ENCODE results near the gene CHIC2.
A peak's percentile ranks its signal among the peaks of the same experiment; 100 is the strongest.

Gene CHIC2

DNA sequence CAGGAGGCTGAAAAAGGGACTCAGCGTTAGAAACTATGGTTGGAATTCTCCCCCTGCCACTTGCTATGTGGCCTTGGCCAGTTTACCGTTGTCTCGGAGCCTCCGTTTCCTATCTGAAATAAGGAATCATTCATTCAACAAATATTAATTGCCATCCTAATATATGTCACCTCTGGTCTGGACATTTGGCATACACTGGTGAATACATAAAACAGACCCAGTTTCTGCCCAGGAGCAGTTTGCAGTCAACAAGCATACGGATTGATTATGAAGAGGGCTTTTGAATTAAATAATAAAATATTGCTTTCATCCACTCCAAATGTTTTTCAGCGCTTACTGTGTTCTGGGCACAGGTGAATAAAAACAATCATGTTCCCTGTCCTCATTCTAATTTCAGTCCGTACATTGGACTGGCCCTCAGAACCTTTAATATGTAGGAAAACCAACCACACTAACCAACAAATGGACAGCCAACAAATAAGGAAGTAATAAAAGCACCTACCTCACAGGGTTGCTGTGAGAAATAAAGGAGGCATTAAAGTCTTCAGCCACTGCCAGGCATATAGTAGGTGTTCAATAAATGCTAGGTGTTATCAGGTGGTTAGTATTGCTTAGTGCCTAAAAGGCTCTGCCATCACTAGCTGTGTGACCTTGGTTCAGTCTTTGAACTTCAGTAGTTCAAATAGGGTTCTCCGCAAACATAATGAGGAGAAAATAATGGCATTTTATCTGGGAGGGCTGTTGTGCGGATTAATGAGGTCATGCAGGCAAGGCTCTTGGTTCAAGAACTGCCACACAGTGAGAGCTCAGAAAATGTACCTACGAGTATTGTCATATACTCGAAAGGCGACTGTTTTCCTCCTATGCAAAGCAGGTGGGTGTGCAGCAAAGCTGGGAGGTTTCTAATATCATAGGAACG, 28.3 kb upstream of the CHIC2 start:
- no peak for DNase-seq

DNA sequence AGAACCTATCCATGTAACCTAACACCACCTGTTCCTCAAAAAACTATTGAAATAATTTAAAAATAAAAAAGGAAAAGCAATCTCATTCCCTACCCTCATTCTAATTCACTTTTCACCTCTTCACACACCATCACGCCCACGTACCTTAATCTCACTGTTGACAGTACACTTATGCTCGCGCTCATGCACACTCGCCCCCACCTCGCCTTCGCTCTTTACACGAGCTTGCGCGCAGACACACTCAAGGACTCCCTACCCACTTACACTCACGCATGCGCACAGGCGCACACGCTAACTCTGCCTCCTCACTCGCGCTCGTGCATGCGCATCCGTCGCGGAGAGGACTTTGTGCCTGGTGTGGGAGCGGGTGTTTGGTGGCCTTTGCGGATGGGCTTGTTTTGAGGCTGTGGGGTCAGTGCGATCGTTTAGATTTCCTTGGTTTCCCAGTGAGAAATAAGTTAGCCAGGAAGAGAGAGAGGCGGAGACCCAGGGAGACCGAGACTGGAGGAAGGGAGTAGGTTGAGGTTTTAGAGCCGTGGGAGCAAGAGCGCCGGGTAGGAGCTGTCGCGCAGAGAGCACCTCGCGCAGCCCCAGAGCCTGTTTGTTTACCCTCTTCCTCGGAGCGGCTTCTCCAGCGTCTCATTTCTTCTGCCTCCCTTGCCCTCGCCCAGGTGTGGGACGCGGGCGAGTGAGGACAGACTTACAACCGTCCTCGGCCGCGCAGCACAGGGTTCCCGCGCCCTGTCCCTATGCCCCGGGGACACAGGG, 27.4 kb upstream of the CHIC2 start:
- DNase-seq = no peak

DNA sequence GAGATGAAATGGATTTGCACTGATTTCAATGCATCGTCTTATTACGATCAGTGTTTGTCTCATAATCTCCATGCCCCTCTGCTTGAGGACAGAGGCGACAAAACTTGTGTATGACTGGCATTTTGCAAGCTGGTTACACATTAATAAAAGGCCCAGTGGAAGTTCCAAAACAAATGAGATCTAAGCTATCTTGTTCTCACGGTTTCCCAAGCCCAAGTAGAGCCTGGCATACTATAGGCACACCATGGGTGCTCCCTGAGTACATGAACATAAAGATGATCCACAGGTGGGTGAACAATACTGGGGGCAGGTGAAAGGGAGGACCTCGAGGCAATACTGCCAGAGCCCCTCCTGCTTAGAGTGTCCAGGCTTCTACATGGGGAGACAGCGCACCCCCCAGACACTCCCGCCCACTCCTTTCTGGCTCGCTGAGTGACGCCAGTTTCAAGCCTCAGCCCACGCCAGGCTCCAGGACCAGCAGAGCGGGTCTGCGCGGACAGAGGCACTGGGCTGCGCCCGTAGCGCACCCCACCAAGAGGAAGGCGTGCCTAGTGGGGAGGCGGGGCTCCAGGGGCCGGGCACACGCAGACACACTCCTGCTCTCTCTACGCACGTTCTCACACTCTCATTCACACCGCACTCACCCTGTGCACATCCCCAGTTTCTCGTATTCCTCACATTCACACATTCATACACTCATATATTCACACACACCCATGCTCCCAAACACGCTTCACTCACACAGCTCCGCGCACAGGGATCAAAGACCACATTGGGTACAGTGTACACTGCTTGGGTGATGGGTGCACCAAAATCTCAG, 26.6 kb upstream of the CHIC2 start:
- DNase-seq = no peak

DNA sequence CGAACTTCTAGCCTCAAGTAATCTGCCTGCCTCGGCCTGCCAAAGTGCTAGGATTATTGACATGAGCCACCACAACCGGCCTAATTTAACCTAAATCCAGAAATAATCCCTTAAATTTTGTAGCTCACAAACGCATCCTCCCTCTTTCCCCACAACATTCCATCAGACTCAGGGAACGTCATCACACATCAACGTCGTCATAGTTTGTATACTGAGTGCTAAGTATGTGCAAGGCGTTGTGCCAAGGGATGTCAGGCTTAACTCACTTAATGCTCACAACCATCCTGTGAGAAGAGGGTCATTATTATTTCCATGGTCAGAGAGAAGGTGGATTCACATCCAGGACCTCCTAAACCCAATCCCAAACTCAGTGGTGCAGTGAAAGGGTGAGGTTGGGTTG, 26.0 kb upstream of the CHIC2 start:
- no peak for DNase-seq

DNA sequence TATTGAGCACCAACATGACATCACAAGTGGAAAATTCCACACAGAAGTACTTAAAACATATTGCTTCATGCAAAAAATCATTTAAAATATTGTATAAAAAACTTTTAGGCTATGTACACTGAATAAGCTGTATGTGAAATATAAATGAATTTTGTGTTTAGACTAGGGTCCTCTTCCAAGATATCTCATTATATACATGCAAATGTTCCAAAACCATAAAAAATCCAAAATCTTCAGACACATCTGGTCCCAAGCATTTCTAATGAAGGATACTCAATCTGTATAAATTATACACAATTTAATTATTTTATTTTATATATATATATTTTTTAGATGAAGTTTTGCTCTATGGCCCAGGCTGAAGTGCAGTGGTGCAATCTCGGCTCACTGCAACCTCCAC, 25.5 kb upstream of the CHIC2 start:
- no peak for DNase-seq

DNA sequence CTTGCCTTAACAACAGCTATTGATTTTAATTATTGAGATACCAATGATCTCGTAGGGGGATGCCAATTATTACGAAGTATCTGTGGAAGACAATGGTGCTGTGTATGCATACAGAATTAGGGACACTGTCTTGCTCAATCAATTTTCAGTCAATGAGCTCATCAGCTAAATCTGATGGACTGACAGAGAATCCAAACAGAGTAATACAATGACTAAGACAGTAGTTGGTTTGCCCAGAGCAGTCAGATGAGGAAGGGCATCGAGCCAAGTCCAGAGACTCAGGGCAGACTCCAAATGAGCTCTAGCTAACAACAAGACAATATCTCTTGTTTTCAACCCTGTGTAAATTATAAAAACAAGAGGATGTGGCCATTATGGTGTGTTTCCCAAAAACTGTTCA, 20.9 kb upstream of the CHIC2 start:
- no peak for DNase-seq

DNA sequence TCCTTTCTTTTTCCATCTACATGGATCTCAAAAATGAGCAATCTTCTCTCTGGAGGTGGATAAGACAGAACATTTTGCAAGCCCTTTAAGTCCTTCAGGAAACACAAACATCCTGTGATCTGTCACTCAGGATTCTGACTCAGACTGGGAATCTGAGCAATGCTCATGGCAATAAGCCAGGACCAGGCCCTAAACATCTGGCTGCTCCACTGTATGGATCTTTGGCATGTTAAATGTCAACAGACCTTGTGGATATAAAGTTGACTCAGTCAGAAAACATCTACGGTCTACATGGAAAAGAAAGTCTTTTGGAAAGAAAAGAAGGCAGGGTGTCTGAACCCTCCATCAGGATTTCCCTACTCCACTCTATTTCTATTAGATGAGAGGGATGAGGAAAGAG, 17.8 kb upstream of the CHIC2 start:
- DNase-seq = no peak

DNA sequence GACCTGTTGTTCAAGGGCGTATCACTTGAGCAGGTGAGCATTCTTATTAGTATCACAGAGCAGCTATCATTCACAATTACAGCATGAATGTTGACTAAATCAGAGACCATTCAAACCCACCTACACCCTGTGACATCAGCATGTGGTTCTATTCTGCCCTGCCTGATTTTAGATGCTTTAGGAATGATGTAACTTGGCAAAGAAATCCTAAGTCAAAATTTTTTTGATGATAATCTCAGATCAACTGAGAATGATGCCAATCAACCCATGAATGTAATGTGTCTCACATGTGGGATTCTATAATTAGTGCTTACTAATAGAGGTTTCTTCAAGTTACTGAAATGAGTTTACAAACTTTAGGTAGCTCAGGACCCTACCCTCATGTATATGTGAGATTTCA, 13.4 kb upstream of the CHIC2 start:
- no peak for DNase-seq

- no peak for DNase-seq
These were observed 12.3 kb upstream of the CHIC2 start for GRCh38 chr4:54076673-54077072.

DNA sequence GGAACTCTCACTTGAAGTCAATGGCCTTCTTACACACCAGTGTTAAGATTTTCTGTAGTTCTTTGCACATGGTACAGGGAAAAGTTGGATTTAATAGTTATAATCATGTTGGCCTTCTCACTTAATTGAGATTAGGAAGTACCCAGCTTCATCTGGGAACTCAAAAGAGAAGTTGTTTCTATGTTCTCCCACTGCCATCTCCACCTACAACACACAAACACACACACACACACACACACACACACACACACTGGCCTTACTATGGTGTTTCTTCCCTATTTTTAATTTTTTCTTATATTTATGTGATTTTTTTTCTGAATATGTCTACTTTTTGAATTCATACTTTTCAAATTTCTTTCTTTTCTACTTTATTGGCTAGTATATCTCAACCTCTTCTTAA, 10.0 kb upstream of the CHIC2 start:
- DNase-seq = no peak

DNA sequence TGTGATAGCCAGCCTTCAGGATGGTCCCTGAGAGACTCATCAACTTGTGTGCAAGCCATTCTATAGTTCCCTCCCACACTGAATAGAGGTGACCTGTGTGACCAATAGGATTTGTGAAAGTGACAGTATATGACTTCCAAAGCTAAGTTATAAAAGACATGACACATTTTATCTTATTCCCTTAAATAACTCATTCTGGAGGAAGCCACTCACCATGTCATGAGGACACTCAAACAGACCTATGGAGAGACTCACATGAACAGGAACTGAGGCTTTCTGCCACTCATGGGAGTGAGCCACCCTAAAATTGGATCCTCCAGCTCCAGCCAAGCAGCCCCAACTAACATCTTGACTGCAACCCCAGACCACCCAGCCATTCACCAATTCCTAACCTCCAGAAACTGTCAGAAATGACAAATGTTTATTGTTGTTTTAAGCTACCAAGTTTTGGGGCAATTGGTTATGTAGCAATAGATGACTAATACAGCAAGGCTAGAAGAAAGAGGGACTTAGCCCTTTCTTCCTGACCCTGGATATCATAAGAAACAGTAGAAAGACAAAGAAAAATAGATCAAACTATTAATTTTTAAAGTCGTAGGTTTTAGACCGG, 9.0 kb upstream of the CHIC2 start:
- DNase-seq = no peak

DNA sequence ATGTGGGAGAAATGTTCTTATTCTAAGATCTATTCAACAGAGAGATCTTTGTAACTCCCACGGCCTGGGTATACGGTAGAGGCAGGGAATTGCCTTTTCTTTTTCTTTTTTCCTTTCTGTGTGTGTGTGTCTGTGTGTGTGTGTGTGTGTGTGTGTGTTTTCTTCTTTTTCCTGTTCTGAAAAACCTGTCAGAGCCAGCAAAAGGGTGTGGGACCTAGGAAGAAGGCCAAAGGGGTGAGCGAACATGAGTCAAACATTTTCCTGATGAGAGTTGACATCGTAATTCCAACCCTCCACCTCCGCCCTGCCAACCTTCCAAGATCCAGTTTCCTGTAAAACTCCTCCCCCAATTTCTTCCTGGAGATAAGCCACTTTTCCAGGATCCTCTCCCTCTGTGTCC, 2.8 kb upstream of the CHIC2 start:
- no peak for DNase-seq

DNA sequence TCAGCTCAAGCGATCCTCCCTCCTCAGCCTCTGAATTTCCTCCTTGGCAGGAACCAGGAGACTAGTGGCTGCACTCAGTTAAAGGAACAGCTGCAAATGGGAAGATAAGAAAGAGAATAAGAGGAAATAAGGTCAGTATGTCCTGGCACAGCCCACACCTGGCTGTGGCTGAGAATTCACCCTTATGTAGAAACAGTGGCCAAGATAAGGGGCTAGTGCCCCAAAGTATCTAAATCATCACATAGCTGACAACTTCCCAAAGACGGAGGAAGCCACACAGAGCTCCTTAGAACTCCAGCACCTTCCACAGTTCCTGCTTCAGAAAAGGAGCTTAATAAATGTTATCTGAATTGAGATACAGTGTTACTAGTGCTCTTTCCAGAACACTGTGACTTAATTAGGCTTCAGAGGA, 2.3 kb upstream of the CHIC2 start:
- peak; percentile 27 for DNase-seq

DNA sequence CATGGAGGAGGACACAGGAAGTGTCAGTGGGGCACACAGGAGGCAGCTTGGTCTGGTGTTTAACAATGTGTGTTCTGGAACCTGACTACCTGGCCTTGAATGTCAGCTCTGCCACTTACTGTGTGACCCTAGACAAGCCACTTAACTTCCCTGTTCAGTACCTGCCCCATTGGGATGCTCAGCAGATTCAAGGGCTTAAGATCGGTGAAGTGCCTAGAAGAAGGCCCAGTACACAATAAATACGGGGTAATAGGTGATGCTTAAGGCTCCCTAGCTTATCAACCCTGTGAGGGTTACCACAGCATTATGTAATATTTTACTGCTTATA, 1.6 kb upstream of the CHIC2 start:
- DNase-seq = no peak

GRCh38 chr4:54065282-54066087, 1.1 kb upstream of the CHIC2 start:
- DNase-seq = no peak

DNA sequence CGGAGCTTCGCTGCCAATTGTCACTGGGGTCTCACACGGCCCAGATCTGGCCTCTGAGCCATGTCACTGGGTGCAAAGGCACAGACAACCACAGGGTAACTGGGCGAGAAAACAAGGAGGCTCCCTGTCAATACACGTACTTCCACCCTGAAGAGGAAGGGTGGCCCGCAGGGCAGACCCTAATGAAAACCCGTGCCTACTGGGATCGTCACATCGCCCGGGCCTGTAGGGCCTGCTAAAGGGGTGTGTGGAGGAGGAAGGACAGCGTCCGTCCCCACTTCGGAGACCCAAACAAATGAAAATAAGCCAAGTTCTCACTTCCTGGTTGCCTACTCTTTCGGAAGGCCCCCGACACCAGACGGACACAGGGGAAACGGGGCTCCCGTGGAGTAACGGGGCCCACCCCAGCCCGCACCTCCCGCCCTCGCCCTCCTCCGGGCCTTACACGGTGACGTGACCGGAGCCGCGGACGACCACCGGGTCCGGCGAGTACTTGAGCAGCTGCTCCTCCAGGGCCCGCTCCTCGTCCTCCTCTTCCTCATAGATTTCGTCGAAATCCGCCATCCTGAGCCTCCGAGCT, 578 bp downstream of the CHIC2 start:
- DNase-seq = no peak

DNA sequence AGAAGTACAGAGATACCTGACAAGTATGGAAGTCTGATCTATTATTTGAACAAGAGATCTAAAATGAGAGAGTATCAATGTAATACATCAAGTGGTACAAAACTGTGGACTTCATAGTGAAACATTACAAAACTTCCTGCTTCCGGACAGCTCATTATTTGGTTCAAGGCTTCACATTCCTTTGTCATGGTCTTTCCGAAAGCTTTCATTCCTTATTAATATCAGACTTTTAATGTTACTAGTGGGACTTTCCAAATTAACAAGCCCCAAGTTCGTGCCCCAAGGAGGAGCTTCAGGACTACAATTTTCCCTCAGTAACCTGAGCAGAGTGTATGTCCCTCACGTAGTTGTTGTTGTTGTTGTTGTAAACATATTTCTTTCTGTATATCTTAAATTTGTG, 1.2 kb downstream of the CHIC2 start:
- no peak for DNase-seq

DNA sequence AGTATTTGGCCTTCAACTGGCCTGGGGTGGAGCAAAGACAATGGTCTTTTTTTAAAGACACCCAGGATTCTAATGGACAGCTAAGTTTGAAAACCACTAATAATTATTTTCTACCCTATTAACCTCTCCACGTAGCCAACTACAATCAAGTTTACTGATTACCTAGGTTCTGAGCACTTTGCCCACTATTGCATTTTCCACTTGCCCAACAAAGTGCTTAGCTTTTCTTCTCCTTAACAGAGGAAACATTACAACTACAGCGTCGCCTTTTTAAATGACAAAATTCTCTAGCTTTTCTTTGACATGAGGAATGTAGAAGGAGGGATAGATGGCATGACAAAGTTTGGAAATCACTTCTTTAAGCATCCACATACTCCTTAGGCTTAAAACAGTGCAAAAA, 2.0 kb downstream of the CHIC2 start:
- DNase-seq = no peak

GRCh38 chr4:54061873-54062272, 2.5 kb downstream of the CHIC2 start:
- no peak for DNase-seq

GRCh38 chr4:54061067-54061466, 3.3 kb downstream of the CHIC2 start:
- DNase-seq = no peak

GRCh38 chr4:54060116-54060515, 4.3 kb downstream of the CHIC2 start:
- DNase-seq = no peak

DNA sequence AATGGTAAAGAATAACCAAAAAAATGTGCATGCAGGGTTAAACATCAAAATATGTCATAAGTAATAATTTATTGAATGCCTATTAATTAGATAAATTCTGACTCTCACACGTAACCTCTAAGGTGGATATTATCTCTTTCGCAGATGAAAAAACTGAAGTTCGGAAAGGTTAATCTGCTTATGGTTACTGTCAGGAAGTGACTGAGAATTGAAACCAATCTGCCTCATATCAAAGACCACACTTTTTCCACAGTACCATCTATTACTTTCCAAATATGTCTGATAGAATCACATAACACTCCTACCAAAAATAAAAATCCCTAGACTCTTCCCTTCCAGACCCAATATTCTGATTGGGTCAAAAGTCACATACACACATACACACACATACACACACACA, 6.2 kb downstream of the CHIC2 start:
- no peak for DNase-seq

Measured in KG1 (cell line).